Measurements from ENCODE around the gene REEP3. TPM values are rescaled to one million over a fixed set of nuclear protein-coding genes. Genes with fewer than 3 reads are reported as not detected.

Gene REEP3
- total and polyA plus RNA-seq, 2 of the 8 experiments (the other 6 are each of a cell fraction or from before 2014, with no cell fraction given), result 5.8 to 31.5 TPM

DNA sequence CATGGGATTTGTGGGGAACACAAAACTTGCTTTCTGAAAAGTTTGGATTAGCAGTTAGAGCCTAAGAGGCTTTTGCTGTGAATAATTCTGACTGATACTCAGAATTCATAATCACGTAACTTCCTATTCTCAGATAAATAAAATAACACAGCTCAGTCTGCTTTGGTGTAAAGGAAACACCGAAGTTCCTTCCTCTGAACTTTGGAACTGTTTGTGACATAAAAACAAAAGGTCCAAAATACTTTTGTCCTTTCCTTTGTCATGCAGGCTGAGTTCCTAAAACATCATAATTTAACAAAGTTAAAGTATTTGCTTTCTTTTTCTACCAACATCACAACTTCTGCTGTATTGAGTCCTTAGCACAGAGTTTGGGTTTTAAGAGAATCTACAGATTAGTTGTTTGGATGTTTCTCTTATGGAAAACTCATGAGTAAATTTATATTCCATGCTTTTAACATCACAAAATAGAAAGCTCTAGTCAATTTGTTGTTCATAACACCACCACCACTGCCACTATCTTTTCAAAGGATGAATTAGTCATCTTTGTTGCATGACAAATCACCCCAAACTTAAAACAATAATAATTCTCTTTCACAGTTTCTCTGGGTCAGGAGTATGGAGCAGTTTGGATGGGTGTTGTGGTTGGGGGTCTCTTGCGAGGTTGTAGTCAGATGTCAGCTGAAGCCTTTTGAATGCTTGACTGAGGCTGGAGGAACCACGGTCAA, 123.4 kb downstream of the REEP3 start:
- POLR2A ChIA-PET (ENCODE audit: partially characterized antibody), result interaction anchor here (3.8 kb wide), 1 partner anchor 14 kb away, joined by 16 read pairs; no protein-coding TSS in a partner anchor
- Histone ChIP-seq H2BK5ac (ENCODE audit: low read depth, low read length) (no peak overlapping the region), H3K23me2 (ENCODE audit: low read depth, low read length) (no peaks in the 10 kb centered on the region), H3K4me1 (replicated peaks in 1 of 4; ENCODE audit: control insufficient read depth in 3 of 4, insufficient read depth in 4 of 4, low read length in 3 of 4) (no peaks in the 10 kb centered on the region), H2AK5ac (ENCODE audit: low read depth, low read length) (no peak overlapping the region), H2BK20ac (ENCODE audit: low read length) (no peak overlapping the region), H3K14ac (ENCODE audit: insufficient read length) (no peak overlapping the region), H3K23ac (ENCODE audit: insufficient read length) (no peak overlapping the region), H3K36me3 (ENCODE audit: control insufficient read depth in 2 of 4, insufficient read depth in 4 of 4, low read length in 3 of 4) (no peaks in the 10 kb centered on the region), H3K27ac (ENCODE audit: low read depth, low read length) (no peak overlapping the region), H3K4ac (replicated peaks; ENCODE audit: insufficient read length, low read depth, low read length) (no peak overlapping the region), H2BK120ac (replicated peaks; ENCODE audit: low read depth, low read length) (peak overlapping the region; percentile 72), H3K4me2 (ENCODE audit: insufficient read depth in 1 of 2, low read depth in 2 of 2, low read length in 2 of 2) (no peak overlapping the region), H2BK15ac (ENCODE audit: low read length) (no peak overlapping the region; the same call in 1 of the 2 replicates), H4K5ac (ENCODE audit: insufficient read length, low read depth, low read length) (no peak overlapping the region), H3K4me3 (ENCODE audit: extremely low read depth in 1 of 4, insufficient read depth in 2 of 4, low read depth in 3 of 4, low read length in 4 of 4) (no peak overlapping the region), H4K91ac (replicated peaks; ENCODE audit: insufficient read length, low read length) (no peak overlapping the region), H4K8ac (ENCODE audit: extremely low read depth, insufficient read depth, low read length) (no peak overlapping the region; the same call in 1 of the 2 replicates), H3K27me3 (replicated peaks in 1 of 4; ENCODE audit: control insufficient read depth in 3 of 4, extremely low read depth in 1 of 4, insufficient read depth in 3 of 4, low read length in 3 of 4) (no peaks in the 10 kb centered on the region), H2BK12ac (ENCODE audit: low read depth, low read length) (0 out of 2 replicates have a peak overlapping the region, but pooled peaks have one; percentile 29), H3K18ac (ENCODE audit: extremely low read depth, low read length) (no peak overlapping the region; the same call in 1 of the 2 replicates), H3K79me1 (ENCODE audit: low read depth, low read length) (no peaks in the 10 kb centered on the region), H3K9ac (replicated peaks in 1 of 4; ENCODE audit: extremely low read depth in 1 of 4, low read depth in 3 of 4, low read length in 3 of 4) (no peak overlapping the region), H3K56ac (replicated peaks; ENCODE audit: insufficient read length, low read depth, low read length) (no peak overlapping the region), H3K9me3 (ENCODE audit: insufficient read depth in 2 of 2, low read depth in 1 of 2, low read length in 1 of 2) (no peaks in the 10 kb centered on the region), H2AFZ (ENCODE audit: low read length) (peak overlapping the region; percentile 89; the same call in 1 of the 2 replicates), H4K20me1 (replicated peaks in 1 of 2; ENCODE audit: control insufficient read depth in 1 of 2, insufficient read depth in 2 of 2, low read length in 2 of 2) (no peaks in the 10 kb centered on the region), H3K79me2 (ENCODE audit: control insufficient read depth in 1 of 2, insufficient read depth in 2 of 2, low read length in 2 of 2) (no peaks in the 10 kb centered on the region)
- 93% methylated on average over 4 of the region's 4 CpGs; no CpG with 5 or more reads in 1 of the 2 experiments for WGBS, 2 experiments (ENCODE audit: extremely low coverage in 1 of 2, insufficient coverage in 1 of 2, insufficient read length in 1 of 2, insufficient replicate concordance in 2 of 2, low coverage in 1 of 2, low lambda C conversion rate in 2 of 2, missing lambda C conversion rate in 1 of 2)
- CTCF ChIA-PET (ENCODE audit: partially characterized antibody), result no interaction called here
- FAIRE-seq (no peak), DNase-seq (ENCODE audit: low read depth in 1 of 2, low spot score in 2 of 2) (no peak)
- TF ChIP-seq, protein P1, sequence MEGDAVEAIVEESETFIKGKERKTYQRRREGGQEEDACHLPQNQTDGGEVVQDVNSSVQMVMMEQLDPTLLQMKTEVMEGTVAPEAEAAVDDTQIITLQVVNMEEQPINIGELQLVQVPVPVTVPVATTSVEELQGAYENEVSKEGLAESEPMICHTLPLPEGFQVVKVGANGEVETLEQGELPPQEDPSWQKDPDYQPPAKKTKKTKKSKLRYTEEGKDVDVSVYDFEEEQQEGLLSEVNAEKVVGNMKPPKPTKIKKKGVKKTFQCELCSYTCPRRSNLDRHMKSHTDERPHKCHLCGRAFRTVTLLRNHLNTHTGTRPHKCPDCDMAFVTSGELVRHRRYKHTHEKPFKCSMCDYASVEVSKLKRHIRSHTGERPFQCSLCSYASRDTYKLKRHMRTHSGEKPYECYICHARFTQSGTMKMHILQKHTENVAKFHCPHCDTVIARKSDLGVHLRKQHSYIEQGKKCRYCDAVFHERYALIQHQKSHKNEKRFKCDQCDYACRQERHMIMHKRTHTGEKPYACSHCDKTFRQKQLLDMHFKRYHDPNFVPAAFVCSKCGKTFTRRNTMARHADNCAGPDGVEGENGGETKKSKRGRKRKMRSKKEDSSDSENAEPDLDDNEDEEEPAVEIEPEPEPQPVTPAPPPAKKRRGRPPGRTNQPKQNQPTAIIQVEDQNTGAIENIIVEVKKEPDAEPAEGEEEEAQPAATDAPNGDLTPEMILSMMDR (IDR thresholded peaks at IDR 0.05; ENCODE audit: control extremely low read depth in 1 of 3, insufficient read depth in 1 of 3, low read depth in 1 of 3, low read length in 3 of 3), result no peak
- TF ChIP-seq EGR1 (IDR thresholded peaks at IDR 0.05; ENCODE audit: borderline replicate concordance, low read depth, low read length) (no peak), KDM5A (IDR thresholded peaks at IDR 0.05; ENCODE audit: low read length) (no peak), TAF7 (optimal IDR thresholded peaks at IDR 0.05; ENCODE audit: borderline replicate concordance, low read depth, low read length) (no peak), HDAC2 (IDR thresholded peaks at IDR 0.05; ENCODE audit: borderline replicate concordance in 1 of 2, low read depth in 2 of 2, low read length in 2 of 2) (no peak), CHD2 (IDR thresholded peaks at IDR 0.05; ENCODE audit: low read length) (no peak), SUZ12 (IDR thresholded peaks at IDR 0.05; ENCODE audit: low read length) (no peak), FOSL1 (IDR thresholded peaks at IDR 0.05; ENCODE audit: insufficient read depth, low read depth, low read length) (no peak)

All from H1 (cell line).